Activated naive CD8-positive, alpha-beta T cell treated with anti-CD3 and anti-CD28 coated beads for 36 hours (primary cell): ENCODE measurements around the gene CHN1. TPM values are rescaled to one million over a fixed set of nuclear protein-coding genes. Genes with fewer than 3 reads are reported as not detected.

Experiments
- DNase-seq: peaks from one replicate; pipeline ENCODE4 v3.0.0; 2021
- H3K27ac Mint-ChIP-seq: one replicate; pipeline ENCODE4 v1.8.0; 2022; ENCODE audit warnings: mild to moderate bottlenecking, moderate library complexity, mixed read lengths
- H3K27me3 Mint-ChIP-seq: one replicate; pipeline ENCODE4 v1.8.0; 2022; ENCODE audit warnings: mild to moderate bottlenecking, mixed read lengths
- H3K36me3 Mint-ChIP-seq: one replicate; pipeline ENCODE4 v1.8.0; 2021; ENCODE audit warnings: mild to moderate bottlenecking, mixed read lengths
- H3K4me1 Mint-ChIP-seq: one replicate; pipeline ENCODE4 v1.8.0; 2021; ENCODE audit warnings: mixed read lengths
- H3K4me3 Mint-ChIP-seq: one replicate; pipeline ENCODE4 v1.8.0; 2022; ENCODE audit warnings: mild to moderate bottlenecking, moderate library complexity, mixed read lengths
- H3K9me3 Mint-ChIP-seq: one replicate; pipeline ENCODE4 v1.8.0; 2022; ENCODE audit warnings: mixed read lengths
- total RNA-seq, 2 experiments: library from RNA; stranded (reverse); gene quantifications; one replicate each; pipeline ENCODE4 v1.2.3, GENCODE V29; 2021

CHN1 gene
- total RNA-seq, 2 experiments from 2014 or later = 17.6 to 18.6 TPM

DNA sequence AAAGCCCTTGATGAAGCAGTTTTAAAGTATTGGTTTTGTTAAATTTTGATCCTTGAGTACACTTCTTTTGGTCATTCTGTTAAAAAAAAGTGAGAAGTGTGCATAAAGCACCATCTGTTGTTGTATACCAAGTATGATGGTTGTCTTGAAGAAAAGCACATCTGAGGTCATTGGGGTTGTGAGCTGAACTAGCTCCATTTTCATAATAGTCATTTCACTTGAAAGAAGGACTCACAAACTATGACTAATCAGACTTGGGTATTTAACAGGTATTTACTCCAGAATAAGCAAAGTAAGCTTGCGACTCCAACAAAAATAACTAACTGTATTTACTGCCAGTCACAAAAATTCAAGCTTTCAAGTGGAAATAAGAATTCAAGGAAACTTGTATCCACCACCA is 35.1 kb downstream of the CHN1 start:
- H3K4me3 Mint-ChIP-seq = no peak overlapping the region
- no peaks in the 10 kb centered on the region for H3K27me3 Mint-ChIP-seq
- no peak overlapping the region for H3K27ac Mint-ChIP-seq
- no peaks in the 10 kb centered on the region for H3K9me3 Mint-ChIP-seq
- DNase-seq = no peak
- H3K36me3 Mint-ChIP-seq = no peaks in the 10 kb centered on the region
- H3K4me1 Mint-ChIP-seq = peaks cover 17% of the 10 kb centered on the region

DNA sequence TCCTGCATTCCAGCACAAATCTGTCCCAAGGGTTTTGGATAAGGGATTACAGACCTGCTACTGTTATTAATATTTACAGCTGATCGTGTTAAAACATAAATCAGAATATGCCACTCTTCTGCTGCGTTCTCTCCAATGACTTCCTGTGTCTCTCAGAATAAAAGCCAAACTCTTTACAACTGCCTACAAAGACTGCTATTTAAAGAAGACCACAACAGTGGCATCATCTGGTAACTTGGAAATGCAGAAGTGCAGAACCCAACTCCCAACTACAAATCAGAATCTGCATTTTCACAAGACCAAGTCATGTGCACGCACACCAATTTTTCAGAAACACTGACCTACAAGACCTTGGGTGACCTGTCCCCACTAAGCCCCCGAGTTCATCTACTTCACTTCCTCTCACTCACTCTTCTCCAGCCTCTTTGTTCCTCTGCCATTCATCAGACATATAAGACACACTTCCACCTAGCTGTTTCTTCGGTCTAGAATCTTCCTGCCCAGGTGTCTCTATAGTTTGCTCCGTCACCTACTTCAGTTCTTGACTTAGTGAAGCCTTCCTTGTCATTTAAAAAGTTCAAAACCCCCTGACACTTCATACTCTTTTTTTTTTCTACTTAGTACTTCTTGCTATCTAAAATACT is 36.0 kb downstream of the CHN1 start:
- no peaks in the 10 kb centered on the region for H3K27me3 Mint-ChIP-seq
- no peak for DNase-seq
- H3K9me3 Mint-ChIP-seq = no peaks in the 10 kb centered on the region
- H3K4me1 Mint-ChIP-seq = peaks cover 16% of the 10 kb centered on the region
- no peaks in the 10 kb centered on the region for H3K36me3 Mint-ChIP-seq
- H3K27ac Mint-ChIP-seq = no peak overlapping the region
- H3K4me3 Mint-ChIP-seq = no peak overlapping the region

DNA sequence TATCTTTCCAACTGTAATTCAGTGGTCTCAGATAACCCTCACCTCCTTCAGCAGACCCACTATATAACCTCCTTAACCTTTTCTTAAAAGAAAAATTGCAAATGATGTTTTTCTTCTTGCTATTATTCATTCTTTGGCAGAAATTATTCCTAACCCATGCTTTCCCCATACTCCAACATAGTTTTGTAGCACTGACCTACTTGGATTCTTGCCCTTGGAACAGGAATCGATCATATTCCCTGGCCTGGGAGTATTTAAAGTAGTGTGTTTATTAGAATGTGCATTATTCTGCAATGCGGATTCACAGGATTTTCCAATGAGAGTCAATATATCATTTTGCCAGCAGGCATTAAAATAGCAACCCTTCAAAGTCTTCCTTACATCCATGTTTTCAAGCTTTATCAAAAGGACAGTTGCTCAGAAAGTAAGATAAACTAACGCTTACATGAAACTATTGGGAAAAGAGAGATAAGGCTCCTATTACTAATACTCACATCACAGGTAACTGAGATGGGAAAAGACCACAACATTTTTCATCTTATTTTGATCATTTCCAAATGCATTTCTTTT is 37.4 kb downstream of the CHN1 start:
- H3K4me1 Mint-ChIP-seq = peaks cover 15% of the 10 kb centered on the region
- H3K27me3 Mint-ChIP-seq = no peaks in the 10 kb centered on the region
- H3K9me3 Mint-ChIP-seq = no peaks in the 10 kb centered on the region

DNA sequence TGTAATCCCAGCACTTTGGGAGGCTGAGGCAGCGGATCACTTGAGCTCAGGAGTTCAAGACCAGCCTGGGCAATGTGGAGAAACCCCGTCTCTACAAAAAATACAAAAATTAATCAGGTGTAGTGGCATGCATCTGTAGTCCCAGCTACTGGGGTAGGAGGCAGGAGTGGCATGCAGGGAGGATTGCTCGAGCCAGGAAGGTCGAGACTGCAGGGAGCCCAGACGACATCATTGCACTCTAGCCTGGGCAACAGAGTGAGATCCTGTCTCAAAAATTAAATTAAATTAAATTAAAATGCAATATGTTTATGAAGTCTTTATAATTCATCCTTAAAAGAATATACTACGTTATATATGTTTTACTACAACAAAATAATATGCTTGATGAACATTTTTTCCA is 38.1 kb downstream of the CHN1 start:
- H3K4me1 Mint-ChIP-seq = peaks cover 15% of the 10 kb centered on the region
- H3K27me3 Mint-ChIP-seq = no peaks in the 10 kb centered on the region
- H3K4me3 Mint-ChIP-seq = no peak overlapping the region
- H3K36me3 Mint-ChIP-seq = no peaks in the 10 kb centered on the region
- no peak for DNase-seq
- no peaks in the 10 kb centered on the region for H3K9me3 Mint-ChIP-seq
- no peak overlapping the region for H3K27ac Mint-ChIP-seq

More for the DNA sequence above, 37.4 kb downstream of the CHN1 start:
- H3K36me3 Mint-ChIP-seq = no peaks in the 10 kb centered on the region
- H3K27ac Mint-ChIP-seq = no peak overlapping the region
- DNase-seq = no peak
- no peak overlapping the region for H3K4me3 Mint-ChIP-seq

DNA sequence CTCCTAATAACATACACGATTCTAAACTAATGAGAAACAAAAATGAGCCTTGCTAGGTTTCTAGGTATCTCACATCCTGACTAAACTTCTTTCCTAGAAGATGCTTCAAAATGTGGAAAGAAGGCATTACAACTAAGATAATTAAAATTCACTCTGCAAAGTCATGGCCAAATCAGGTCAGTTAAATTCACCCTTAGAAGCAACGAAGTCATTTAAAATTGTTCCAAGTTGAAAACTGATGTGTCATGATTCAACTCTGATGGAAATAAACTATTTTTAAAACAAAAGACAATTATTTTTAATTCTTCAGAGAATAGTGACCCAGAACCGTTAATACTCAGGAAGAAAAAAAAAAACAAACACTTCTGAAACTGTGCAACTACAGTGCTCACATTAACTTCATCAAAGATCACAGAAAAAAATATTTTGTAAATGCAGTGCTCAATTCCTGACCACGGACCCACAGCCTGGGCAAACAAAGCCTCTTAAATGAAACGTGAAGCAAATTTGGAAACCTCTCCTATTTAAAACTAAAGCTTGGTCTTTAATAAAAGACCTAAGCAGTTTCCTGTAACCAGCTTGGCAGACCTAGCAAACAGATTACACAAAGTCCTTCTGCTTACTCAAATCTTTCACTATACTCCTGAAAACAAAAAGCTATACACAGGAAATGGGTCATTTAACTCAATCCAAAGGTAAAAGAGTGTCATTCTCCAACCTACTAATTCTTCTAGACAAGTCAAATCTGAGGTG is 39.0 kb downstream of the CHN1 start:
- Mint-ChIP-seq H3K4me1 (peaks cover 15% of the 10 kb centered on the region), H3K27ac (no peak overlapping the region), H3K4me3 (no peak overlapping the region), H3K36me3 (no peaks in the 10 kb centered on the region), H3K9me3 (no peaks in the 10 kb centered on the region), H3K27me3 (no peaks in the 10 kb centered on the region)
- no peak for DNase-seq

DNA sequence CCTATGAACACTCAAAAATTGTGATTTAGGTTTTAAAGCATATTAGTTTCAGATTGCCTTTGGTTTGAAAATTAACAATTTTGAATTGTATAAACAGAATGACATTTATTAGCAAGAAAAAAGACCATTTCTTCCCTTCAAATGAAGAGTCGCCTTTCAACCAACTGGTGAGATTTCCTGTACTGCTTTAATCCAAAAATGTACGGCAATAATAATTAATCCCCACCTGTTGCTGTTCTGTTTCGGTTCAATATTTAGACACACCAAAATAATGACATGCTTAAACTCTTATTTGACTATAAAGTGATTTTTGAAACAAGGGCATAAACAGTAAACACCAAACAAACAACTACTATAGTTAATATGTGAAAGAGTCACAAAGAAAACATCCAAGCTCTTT is 39.6 kb downstream of the CHN1 start:
- Mint-ChIP-seq H3K4me1 (peaks cover 15% of the 10 kb centered on the region), H3K27me3 (no peaks in the 10 kb centered on the region), H3K27ac (no peak overlapping the region), H3K4me3 (no peak overlapping the region), H3K9me3 (no peaks in the 10 kb centered on the region), H3K36me3 (no peaks in the 10 kb centered on the region)
- DNase-seq = no peak

DNA sequence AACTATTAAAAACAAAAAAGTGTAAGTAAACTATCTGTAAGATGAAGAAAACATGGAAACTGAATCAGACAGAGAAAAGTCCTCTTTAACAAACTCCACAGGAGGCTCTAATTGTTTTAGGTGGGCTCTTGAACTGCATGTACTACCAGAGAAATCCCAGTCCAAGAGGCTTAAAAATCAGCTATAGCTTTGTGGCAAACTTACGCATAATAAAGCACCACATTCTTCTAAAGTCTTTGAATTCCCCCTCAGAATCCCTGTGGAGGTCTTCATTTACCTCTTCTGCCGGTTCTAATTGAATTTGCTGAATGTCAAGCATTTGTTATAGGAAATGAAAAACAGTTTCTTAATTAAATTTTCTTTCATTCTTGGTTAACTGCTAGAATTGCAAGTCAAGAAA is 40.8 kb downstream of the CHN1 start:
- no peak for DNase-seq
- Mint-ChIP-seq H3K9me3 (no peaks in the 10 kb centered on the region), H3K4me3 (no peak overlapping the region), H3K27ac (no peak overlapping the region), H3K36me3 (no peaks in the 10 kb centered on the region), H3K4me1 (peaks cover 13% of the 10 kb centered on the region), H3K27me3 (no peaks in the 10 kb centered on the region)

DNA sequence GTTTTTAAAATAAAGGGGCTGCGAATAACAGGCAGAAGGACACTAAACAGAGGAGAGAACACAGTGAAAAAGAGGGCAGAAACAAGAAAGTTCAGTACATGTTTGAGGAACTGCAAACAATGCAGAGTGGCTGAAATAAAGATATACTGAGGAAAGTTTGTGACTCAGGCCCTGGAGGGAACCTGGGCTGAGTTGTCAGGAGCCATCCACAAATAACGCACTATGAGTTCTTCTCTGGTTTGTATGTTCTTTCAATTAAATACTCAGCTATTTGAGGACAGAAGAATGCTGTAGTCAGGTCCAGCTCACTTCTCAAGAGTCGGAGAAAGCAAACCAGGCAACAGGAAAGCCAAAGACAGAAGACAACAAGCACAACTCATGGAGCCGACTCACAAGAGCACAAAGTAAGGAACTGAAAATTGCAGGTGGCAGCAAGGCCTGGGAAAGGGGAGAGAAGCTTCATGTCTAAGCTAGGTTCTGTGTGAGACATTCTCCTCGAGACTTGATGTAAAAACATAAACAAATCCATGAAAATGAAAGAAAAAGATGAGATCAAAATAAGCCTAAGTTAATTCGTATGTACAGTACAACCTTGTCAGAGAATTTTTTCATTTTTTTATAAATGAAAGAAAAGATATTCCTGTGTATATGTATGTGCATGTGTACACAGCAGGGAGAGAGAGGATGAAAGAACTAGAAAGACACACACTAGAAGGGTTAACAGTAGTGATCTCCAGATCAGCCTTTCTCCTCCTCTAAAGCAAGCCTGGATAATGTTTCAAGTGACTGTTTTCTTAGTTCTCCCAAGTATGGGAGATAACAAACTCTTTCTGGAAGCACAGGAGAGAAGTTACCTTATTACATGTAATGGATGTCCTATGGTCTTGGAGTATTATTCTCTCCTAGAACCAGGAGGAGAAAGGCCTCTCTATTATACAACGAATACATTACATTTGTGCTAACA is 41.5 kb downstream of the CHN1 start:
- no peaks in the 10 kb centered on the region for H3K27me3 Mint-ChIP-seq
- H3K27ac Mint-ChIP-seq = no peak overlapping the region
- H3K9me3 Mint-ChIP-seq = no peaks in the 10 kb centered on the region
- DNase-seq = no peak
- peaks cover 8% of the 10 kb centered on the region for H3K4me1 Mint-ChIP-seq
- no peak overlapping the region for H3K4me3 Mint-ChIP-seq
- no peaks in the 10 kb centered on the region for H3K36me3 Mint-ChIP-seq

DNA sequence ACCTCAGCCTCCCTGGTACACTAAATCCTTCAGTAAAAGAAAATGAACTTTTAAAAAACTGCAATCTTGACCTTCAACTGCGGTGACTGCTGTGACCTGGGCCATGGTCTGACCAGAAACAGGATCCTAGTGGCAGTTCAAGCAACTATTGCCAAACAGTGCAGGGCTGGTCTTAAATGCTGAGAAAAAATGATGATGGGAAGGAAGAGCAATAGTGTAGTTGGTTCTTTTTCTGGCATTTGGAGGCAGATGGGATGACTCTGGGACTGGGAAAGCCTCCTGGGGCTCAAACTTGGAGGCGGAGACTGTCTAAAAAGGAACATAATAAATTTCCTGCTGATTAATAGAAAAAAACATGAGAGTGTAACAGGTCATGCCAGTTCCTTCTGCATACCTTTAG is 45.4 kb downstream of the CHN1 start:
- Mint-ChIP-seq H3K27ac (no peak overlapping the region), H3K9me3 (no peaks in the 10 kb centered on the region)

DNA sequence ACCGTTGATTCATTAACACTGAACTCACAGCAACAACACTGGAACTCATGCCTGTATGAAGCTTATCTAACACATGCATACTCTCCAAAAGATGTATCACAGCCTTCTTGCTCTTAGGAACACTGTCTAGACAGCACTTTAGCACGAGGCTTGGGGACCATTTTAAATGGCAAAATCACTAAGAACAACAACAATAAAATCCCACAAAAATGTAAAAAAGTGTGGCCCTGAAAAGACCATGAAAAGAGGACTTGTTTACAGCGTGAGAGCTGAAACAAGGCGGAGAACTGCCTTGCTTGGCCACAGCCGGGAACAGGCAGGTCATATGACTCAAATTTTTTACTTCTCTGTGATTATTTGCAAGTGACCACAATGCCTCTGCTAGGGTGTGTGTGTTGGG is 48.1 kb downstream of the CHN1 start:
- H3K9me3 Mint-ChIP-seq = no peaks in the 10 kb centered on the region
- no peak overlapping the region for H3K4me3 Mint-ChIP-seq
- no peak overlapping the region for H3K27ac Mint-ChIP-seq
- H3K4me1 Mint-ChIP-seq = no peaks in the 10 kb centered on the region
- peaks cover 6% of the 10 kb centered on the region for H3K27me3 Mint-ChIP-seq
- H3K36me3 Mint-ChIP-seq = no peaks in the 10 kb centered on the region
- no peak for DNase-seq

More for the DNA sequence above, 45.4 kb downstream of the CHN1 start:
- no peak for DNase-seq
- no peak overlapping the region for H3K4me3 Mint-ChIP-seq
- H3K36me3 Mint-ChIP-seq = no peaks in the 10 kb centered on the region
- H3K27me3 Mint-ChIP-seq = no peaks in the 10 kb centered on the region
- no peaks in the 10 kb centered on the region for H3K4me1 Mint-ChIP-seq

DNA sequence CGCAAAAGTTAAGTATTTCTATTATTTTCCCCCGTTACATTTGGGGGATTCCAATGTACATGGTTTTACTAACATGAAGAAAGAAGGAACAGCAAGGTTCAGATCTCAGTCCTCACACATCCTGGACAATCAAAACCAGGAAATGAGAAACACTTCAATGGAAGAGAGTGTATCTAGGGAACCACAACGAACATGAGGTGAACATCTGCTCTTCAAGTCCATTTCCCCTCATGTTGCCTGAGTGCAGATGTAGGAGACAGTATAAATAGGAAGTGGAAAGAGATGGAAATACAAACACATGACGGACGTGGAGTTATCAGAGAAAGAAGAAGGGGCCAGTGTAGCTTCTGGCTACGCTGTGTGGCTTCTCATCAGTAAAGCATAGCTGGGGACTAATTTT is 52.6 kb downstream of the CHN1 start:
- Mint-ChIP-seq H3K9me3 (no peaks in the 10 kb centered on the region), H3K36me3 (no peaks in the 10 kb centered on the region), H3K27ac (no peak overlapping the region), H3K4me1 (no peaks in the 10 kb centered on the region), H3K4me3 (no peak overlapping the region), H3K27me3 (peaks cover 14% of the 10 kb centered on the region)
- DNase-seq = no peak

DNA sequence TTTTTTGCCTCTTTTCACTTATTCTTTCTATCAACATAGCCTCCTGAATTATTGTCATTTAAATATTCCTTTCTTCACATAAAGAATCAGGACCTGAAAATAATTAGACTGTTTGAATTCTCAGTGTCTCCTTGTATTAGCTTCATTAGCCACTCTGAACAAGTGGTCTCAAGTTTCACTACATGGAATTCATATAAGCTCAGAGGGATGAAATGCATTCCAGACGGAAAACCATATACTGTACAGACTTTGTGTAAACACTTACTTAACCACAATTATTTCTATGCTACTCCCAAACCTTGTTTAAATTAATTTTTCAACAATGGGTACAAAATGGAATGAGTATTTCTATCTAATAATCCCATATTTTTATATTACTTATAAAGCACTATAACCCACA is 53.4 kb downstream of the CHN1 start:
- DNase-seq = no peak
- H3K27me3 Mint-ChIP-seq = peaks cover 14% of the 10 kb centered on the region
- no peaks in the 10 kb centered on the region for H3K4me1 Mint-ChIP-seq
- no peak overlapping the region for H3K27ac Mint-ChIP-seq
- no peaks in the 10 kb centered on the region for H3K9me3 Mint-ChIP-seq
- no peak overlapping the region for H3K4me3 Mint-ChIP-seq
- H3K36me3 Mint-ChIP-seq = no peaks in the 10 kb centered on the region

DNA sequence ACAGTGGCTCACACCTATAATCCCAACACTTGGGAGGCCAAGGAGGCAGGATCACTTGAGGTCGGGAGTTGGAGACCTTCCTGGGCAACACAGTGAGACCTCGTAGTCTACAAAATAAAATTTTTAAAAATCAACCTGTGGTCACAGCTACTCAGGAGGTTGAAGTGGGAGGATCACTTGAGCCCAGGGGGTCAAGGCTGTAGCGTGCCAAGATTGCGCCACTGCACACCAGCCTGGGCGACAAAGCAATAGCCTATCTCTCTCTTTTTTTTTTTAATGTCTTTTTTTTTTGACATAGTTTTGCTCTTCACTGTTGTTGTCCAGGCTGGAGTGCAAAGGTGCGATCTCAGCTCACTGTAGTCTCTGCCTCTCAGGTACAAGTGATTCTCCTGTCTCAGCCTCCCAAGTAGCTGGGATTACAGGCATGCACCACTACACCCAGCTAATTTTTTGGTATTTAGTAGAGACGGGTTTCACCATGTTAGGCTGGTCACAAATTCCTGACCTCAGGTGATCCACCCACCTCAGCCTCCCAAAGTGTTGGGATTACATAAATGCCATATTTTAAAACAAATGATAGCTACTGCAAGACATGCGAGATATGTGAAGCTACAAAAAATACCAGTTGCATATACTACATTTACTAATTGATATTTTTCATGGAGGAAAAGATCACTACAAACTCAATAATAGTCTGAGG is 55.0 kb downstream of the CHN1 start:
- no peak overlapping the region for H3K4me3 Mint-ChIP-seq
- H3K27me3 Mint-ChIP-seq = peaks cover 14% of the 10 kb centered on the region
- no peak overlapping the region for H3K27ac Mint-ChIP-seq
- no peaks in the 10 kb centered on the region for H3K36me3 Mint-ChIP-seq
- no peak for DNase-seq
- no peaks in the 10 kb centered on the region for H3K4me1 Mint-ChIP-seq
- H3K9me3 Mint-ChIP-seq = no peaks in the 10 kb centered on the region

DNA sequence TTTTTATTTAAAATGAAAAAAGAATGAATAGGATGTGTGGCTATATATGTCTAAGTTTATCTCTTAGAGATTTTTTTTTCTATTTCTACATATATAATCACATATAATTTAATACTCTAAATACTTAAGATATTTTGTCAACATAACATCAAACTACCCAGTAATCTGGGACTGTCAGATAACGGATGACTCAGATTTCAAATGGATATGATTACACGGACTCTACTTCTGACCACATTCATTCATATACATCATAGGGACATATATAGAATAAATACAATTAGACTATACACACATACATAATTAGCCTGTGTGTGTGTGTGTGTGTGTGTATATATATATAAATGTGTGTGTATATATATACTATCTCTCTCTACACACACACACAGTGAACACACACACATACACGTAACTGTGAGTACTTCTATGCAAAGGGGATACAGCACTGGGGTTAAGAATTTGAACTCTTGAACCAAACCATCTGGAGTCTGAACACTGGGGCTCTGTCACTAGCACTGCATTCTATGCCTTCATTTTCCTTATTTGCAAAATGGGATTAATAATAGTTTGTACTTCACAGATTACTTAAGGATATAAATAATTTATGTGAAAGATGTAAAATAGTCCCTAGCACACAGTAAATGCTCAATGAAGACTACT is 59.5 kb downstream of the CHN1 start:
- Mint-ChIP-seq H3K9me3 (no peaks in the 10 kb centered on the region), H3K4me1 (no peaks in the 10 kb centered on the region), H3K27me3 (peaks cover 5% of the 10 kb centered on the region), H3K27ac (no peak overlapping the region), H3K36me3 (no peaks in the 10 kb centered on the region), H3K4me3 (no peak overlapping the region)
- DNase-seq = no peak
